Measurements from ENCODE around the gene SNAPC4. TPM values are rescaled to one million over a fixed set of nuclear protein-coding genes. Genes with fewer than 3 reads are reported as not detected.
A peak's percentile ranks its signal among the peaks of the same experiment; 100 is the strongest.

The SNAPC4 gene
- total RNA-seq, 1 experiment from 2014 or later: 29.7 TPM

- H3K9ac ChIP-seq (ENCODE audit: extremely low read depth, insufficient read length, low read length): peak within 1 kb of the TSS; percentile 47
- Mint-ChIP-seq H3K27me3 (ENCODE audit: low read depth) (no peaks in the 10 kb centered on the region), H3K36me3 (ENCODE audit: insufficient read depth in 1 of 3, low read depth in 3 of 3) (peaks cover 11 to 49% (median 34%) of the 10 kb centered on the region in 3 experiments), H3K4me3 (peak within 1 kb of the TSS; percentile 82 to 86), H3K27ac (peak within 1 kb of the TSS in 1 of 3 experiments; percentile 20; a peak in 1 of 7 replicates), H3K4me1 (peaks cover 15 to 16% of the 10 kb centered on the region in 2 experiments), H3K9me3 (no peaks in the 10 kb centered on the region)
- peak within 1 kb of the TSS; percentile 79 for H3K14ac ChIP-seq (ENCODE audit: insufficient read depth, low read length)
- peaks cover 5% of the 10 kb centered on the region; the same call in 1 of the 2 replicates for H3K79me2 ChIP-seq (ENCODE audit: insufficient read depth, low read length)
- no peak within 1 kb of the TSS for H2BK15ac ChIP-seq (ENCODE audit: low read depth, low read length)
- H2BK12ac ChIP-seq (ENCODE audit: insufficient read length, low read depth, low read length): no peak within 1 kb of the TSS
- H2AK5ac ChIP-seq (ENCODE audit: insufficient read length, low read length): no peak within 1 kb of the TSS
- no peak within 1 kb of the TSS for H3T11ph ChIP-seq (ENCODE audit: low read length)
- H4K5ac ChIP-seq (ENCODE audit: insufficient read length, low read depth, low read length): no peak within 1 kb of the TSS
- H3K23me2 ChIP-seq (ENCODE audit: insufficient read length, low read depth, low read length, poor library complexity, severe bottlenecking): peaks cover 14% of the 10 kb centered on the region
- H3K56ac ChIP-seq (ENCODE audit: insufficient read length, low read depth, low read length): no peak within 1 kb of the TSS
- H3K23ac ChIP-seq (ENCODE audit: insufficient read length, low read depth, low read length): no peak within 1 kb of the TSS
- peak within 1 kb of the TSS; percentile 45 for H3K18ac ChIP-seq (ENCODE audit: insufficient read length, low read depth, low read length)
- no peak within 1 kb of the TSS for H3K4ac ChIP-seq (ENCODE audit: low read depth, low read length)
- no peak within 1 kb of the TSS for H3K27ac ChIP-seq (ENCODE audit: insufficient read length, low read depth, low read length)
- H3K4me2 ChIP-seq (ENCODE audit: insufficient read depth, insufficient read length, low read length): peak within 1 kb of the TSS; percentile 89
- peak; percentile 70 for TF ChIP-seq CTCF (conservative IDR thresholded peaks at IDR 0.05)
- H2BK120ac ChIP-seq (ENCODE audit: low read depth, low read length, poor library complexity, severe bottlenecking): no peak within 1 kb of the TSS
- H3K79me1 ChIP-seq (ENCODE audit: insufficient read depth, low read depth, low read length, poor library complexity, severe bottlenecking): peaks cover 2% of the 10 kb centered on the region
- no peak within 1 kb of the TSS for H4K91ac ChIP-seq (ENCODE audit: insufficient read length, low read depth, low read length)
- H4K8ac ChIP-seq (replicated peaks; ENCODE audit: insufficient read length, low read depth, low read length): no peak within 1 kb of the TSS
- no peak within 1 kb of the TSS for H2AFZ ChIP-seq (ENCODE audit: low read length)
- peaks cover 2% of the 10 kb centered on the region for H4K20me1 ChIP-seq (ENCODE audit: control insufficient read depth, insufficient read depth, insufficient read length)
- H3K9me3 ChIP-seq (ENCODE audit: control insufficient read depth, low read depth, low read length): no peaks in the 10 kb centered on the region
- no peak within 1 kb of the TSS for H2BK20ac ChIP-seq (ENCODE audit: low read depth, low read length, poor library complexity, severe bottlenecking)
- no CpG with 5 or more reads among the region's 90 CpGs for WGBS (ENCODE audit: extremely low coverage, insufficient read length, low lambda C conversion rate)
- H2BK5ac ChIP-seq (ENCODE audit: insufficient read length, low read length): no peak within 1 kb of the TSS
- peak; percentile 86 for DNase-seq
- no peaks in the 10 kb centered on the region for H3K27me3 ChIP-seq (ENCODE audit: insufficient read depth, low read length)
- H3K4me1 ChIP-seq (ENCODE audit: insufficient read depth, low read length): no peaks in the 10 kb centered on the region
Measured at GRCh38 chr9:136439481-136440408, 39.8 kb upstream of the SNAPC4 start, which contains the start of gene INPP5E. INPP5E (minus strand) TSS chr9:136439845; CDS start chr9:136439419, 426 bp downstream.
